RCC 7860 (cell line): ENCODE data around the gene P3R3URF.

Experiments
- DNase-seq: peaks from one replicate; pipeline ENCODE4 v3.0.0-alpha.2; 2015; ENCODE audit warnings: low spot score
- FAIRE-seq: peaks from 2 replicates; lab custom pipeline; 2012; peaks lifted over from hg19 to GRCh38; lab: Jason Lieb, UNC

P3R3URF gene

GRCh38 chr1:46174448-46175231, 1.6 kb downstream of the P3R3URF start, which contains the start of gene TSPAN1:
Gene TSPAN1, plus strand, starts transcription at chr1:46175087. Its CDS starts 6,021 bp downstream, at chr1:46181108.
- FAIRE-seq (no peak), DNase-seq (no peak)

GRCh38 chr1:46173361-46173856, 2.9 kb downstream of the P3R3URF start:
- no peak for DNase-seq
- no peak for FAIRE-seq

- FAIRE-seq (no peak), DNase-seq (no peak)
Observed at GRCh38 chr1:46172321-46172720, 4.0 kb downstream of the P3R3URF start.

DNA sequence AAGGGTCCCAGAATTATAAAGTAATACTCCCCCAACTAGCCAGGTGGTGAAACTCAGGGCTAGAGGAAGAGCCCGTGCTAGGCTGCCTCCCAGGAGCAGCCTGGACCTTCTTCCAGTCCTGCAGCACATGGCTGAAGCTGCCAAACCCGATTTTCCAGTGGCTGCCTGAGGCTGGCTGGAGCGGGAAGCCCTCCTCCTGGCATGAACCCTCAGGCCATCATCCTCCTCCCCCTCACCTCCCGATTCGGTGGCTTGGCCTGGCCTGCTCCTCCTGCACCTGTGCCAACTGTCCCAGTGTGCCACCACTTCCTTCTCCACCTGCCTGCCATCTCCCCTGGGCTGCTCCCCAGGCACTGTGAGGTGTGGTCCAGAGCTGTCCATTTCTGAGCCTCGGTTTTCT, 4.4 kb downstream of the P3R3URF start:
- FAIRE-seq (no peak), DNase-seq (no peak)

- DNase-seq (no peak), FAIRE-seq (no peak)
Observed at GRCh38 chr1:46171351-46171750, 4.9 kb downstream of the P3R3URF start.

DNA sequence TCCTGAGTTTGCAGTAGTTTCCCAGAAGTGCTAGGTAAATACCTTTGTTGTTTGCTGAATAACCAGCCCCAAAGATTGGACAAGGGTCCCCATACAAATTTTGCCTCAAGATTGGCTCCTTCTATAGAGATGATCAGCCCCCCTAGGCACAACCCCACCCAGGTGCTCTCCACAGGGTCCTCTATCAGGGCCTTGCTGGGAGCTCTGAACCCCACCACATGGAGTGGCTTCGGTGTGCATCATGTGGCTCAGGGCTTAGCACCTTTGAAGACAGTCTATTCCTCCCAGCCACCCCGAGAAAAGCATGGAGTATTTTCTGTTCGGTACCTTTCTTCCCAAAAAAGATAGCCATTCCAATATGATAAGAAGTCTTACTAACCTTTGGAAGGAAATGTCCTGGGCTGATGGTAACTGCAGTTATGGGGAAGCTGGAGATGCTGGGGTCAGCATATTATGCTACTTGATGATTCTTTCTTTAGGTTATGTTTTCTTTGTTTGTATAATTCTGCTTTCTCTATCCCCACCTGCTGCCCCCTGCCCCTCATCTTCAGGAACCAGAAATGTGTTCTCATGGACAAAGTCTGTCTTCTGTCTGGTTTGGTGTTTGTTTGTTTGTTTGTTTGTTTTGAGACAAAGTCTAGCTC, 6.4 kb downstream of the P3R3URF start:
- FAIRE-seq (no peak), DNase-seq (no peak)

DNA sequence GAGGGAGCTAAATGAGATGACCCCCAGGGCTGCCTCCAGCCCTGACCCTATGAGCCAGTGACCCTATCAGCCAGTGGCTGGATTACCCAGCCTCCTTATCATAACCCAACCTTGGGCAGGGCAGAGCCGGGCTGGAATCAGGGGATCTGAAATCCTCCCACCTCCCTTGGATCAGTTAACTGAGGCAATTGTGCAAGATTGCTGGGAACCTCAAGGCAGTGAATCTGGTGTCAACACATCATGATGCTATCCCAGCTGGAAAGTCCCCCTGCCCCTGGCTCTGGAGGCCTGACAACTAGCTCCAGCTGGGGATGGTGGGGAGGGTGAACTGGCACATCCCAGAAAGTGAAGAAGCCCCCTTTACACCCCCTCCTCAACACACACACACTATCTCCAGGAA, 7.8 kb downstream of the P3R3URF start:
- FAIRE-seq (no peak), DNase-seq (no peak)

- no peak for FAIRE-seq
- no peak for DNase-seq
Observed at GRCh38 chr1:46166521-46167462, 9.5 kb downstream of the P3R3URF start.

- DNase-seq (no peak), FAIRE-seq (no peak)
Observed at GRCh38 chr1:46160212-46160611, 16.1 kb downstream of the P3R3URF start.

- DNase-seq (no peak), FAIRE-seq (no peak)
Observed at GRCh38 chr1:46159516-46159915, 16.8 kb downstream of the P3R3URF start.

GRCh38 chr1:46158312-46159281, 17.7 kb downstream of the P3R3URF start:
- DNase-seq: no peak

DNA sequence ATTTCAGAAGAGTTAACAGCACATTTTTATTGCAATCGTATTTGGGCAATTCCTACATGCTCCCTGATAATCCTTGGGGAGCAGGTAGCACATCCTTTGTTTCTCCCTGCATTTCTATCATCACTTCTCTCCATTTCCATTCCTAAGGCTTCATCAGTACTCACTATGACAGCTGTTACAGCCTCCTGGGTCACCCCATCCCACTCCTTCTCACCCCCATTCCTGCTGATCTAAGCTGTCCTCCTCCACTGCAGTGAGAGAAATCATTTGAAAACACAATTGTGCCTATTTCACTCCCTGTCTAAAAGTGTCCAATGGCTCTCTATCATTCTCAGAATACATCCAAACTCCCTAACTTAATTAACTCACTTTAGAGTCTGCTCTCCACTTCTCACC, 18.4 kb downstream of the P3R3URF start:
- FAIRE-seq: no peak

More at GRCh38 chr1:46158312-46159281, 17.7 kb downstream of the P3R3URF start:
- no peak for FAIRE-seq

GRCh38 chr1:46153732-46154131, 22.6 kb downstream of the P3R3URF start:
- no peak for FAIRE-seq
- DNase-seq: no peak

More for the DNA sequence above, 18.4 kb downstream of the P3R3URF start:
- DNase-seq: no peak

DNA sequence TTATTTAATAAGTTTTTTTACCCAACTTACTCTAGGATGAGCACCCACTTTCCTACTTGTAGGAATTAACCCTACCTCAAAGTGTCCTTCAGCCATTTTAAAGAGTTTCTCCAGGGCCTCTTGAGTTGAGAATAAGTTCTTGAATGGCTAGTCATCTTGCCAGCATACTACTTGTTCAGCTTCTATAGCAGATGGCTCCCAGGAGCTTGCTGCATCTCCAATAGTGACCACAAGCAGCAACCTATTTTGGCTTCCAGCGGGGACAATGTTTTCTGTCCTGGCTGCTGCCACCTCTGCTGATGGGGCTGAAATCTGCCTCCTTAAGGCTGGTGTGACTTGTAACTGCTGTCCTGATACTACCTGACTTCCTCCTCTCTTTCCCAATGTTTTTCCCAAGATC, 23.1 kb downstream of the P3R3URF start:
- DNase-seq (no peak), FAIRE-seq (no peak)

DNA sequence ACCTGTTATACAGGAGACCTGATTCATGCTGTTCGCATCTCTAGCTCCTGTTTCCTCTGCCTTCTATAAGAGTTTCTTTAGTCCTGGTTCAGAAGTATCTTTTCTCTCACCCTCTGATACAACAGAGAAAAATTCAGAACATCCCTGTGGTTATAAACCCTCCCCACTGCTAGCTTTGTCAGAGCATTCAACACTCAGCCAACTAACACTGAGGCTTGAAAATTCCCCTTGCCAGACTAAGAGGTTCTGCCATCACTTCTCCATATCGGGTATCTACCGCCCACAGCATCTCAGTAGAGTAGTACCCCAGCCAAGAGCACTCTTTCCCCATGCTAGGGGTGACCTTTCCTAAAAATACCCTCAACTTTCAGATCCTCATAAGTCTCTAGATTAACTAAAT, 24.3 kb downstream of the P3R3URF start:
- DNase-seq: no peak
- no peak for FAIRE-seq

GRCh38 chr1:46150085-46150484, 26.2 kb downstream of the P3R3URF start:
- no peak for DNase-seq
- no peak for FAIRE-seq

DNA sequence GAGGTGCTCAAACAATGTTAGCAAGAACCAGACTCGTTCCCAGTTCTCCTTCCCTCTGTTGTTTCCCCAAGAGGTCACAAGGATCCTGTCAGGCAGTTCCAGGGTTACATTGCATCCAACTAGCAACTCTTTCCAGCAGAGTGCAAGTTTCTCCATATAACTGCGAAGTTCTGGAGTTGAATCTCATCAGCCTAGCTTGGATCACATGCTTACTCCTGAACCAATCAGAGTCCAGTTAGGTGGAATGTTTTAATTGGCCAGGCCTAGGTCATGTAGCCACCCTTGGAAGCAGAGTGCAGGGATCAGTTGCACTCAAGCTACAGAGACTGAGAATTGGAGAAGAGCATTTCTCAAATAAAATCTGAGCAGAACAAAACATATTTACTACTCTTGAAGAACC, 28.0 kb downstream of the P3R3URF start:
- no peak for FAIRE-seq
- DNase-seq: no peak

DNA sequence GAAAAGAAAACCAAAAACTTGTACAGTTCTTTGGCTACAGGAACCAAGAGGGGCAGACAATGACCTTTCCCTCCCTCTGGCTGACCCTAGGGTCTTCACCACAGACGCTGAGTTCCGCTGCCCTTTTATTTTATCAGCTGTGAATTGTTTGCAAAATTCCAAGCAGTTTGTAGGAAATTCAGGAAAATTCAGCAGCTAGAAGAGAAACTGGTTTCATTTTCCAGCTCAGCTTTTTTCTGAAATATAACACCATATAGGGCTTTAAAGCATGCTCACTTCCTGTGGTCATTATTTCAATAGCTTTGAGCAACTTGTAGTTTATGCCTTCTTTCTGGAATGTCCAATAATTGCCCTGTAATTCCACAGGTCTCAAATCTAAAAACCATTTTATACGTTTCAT, 38.4 kb downstream of the P3R3URF start:
- FAIRE-seq: no peak
- no peak for DNase-seq

DNA sequence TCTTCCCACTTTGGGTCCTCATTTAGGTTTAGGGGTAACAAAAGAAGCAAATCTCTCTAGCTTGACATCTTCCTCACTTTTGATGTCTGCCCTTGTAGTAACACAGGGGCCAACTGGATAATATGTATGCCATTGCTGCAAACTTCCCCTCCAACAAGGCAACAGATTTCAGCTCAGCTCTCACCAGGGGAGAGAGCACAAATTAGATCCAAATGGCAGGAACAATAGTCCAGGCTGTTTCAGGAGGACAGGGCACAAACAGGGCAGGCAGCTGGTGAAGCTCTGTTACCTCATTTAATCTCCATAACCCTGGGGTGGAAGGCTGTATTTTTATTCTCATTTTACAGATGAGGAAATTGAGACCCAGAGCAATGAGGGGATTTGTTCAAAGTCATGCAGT, 39.6 kb downstream of the P3R3URF start:
- no peak for FAIRE-seq
- no peak for DNase-seq
